NCI-H1930 (cell line): Measurements from ENCODE around the gene BCL7C.
"Not testable (repeated sequence)": the region's sequence is repeated elsewhere in the genome, so short reads cannot be mapped to it uniquely, and the experiment has no call there.

Source experiments
- DNase-seq, 2 experiments: peaks; one replicate each; lab custom pipeline; 2025; lab: John Stamatoyannopoulos, UW

The BCL7C gene

GRCh38 chr16:30893744-30894539 lies at the start of gene BCL7C:
BCL7C (minus strand) TSS chr16:30894077; CDS start chr16:30893944, 133 bp downstream.
- peak; percentile 93 to 96 for DNase-seq

GRCh38 chr16:30942426-30942806 lies 48.5 kb upstream of the BCL7C start:
- DNase-seq: no peak

GRCh38 chr16:30941600-30942425 lies 47.9 kb upstream of the BCL7C start:
- DNase-seq: peak; percentile 52 to 63

GRCh38 chr16:30939571-30939970 lies 45.7 kb upstream of the BCL7C start:
- not testable (repeated sequence) for DNase-seq

GRCh38 chr16:30937692-30938091 lies 43.8 kb upstream of the BCL7C start:
- no peak for DNase-seq

- no peak for DNase-seq
These were observed 41.1 kb upstream of the BCL7C start for GRCh38 chr16:30934827-30935557.

- DNase-seq: no peak
These were observed 37.3 kb upstream of the BCL7C start for GRCh38 chr16:30931068-30931650.

GRCh38 chr16:30930160-30930571 lies 36.3 kb upstream of the BCL7C start:
- DNase-seq: no peak

- DNase-seq: no peak
These were observed 35.3 kb upstream of the BCL7C start for GRCh38 chr16:30929167-30929566.

GRCh38 chr16:30928390-30928789 lies 34.5 kb upstream of the BCL7C start:
- DNase-seq: no peak

GRCh38 chr16:30927789-30928378 lies 34.0 kb upstream of the BCL7C start:
- DNase-seq: peak; percentile 95 to 98

- no peak for DNase-seq
These were observed 33.3 kb upstream of the BCL7C start for GRCh38 chr16:30926937-30927788.

GRCh38 chr16:30925995-30926811 lies 32.3 kb upstream of the BCL7C start:
- DNase-seq: no peak

GRCh38 chr16:30925632-30925987 lies 31.7 kb upstream of the BCL7C start:
- no peak for DNase-seq

GRCh38 chr16:30924913-30925631 lies 31.2 kb upstream of the BCL7C start:
- no peak for DNase-seq

- no peak for DNase-seq
These were observed 30.4 kb upstream of the BCL7C start for GRCh38 chr16:30924076-30924912.

GRCh38 chr16:30923554-30924075 lies 29.7 kb upstream of the BCL7C start, which contains the start of gene FBXL19:
FBXL19 (plus strand) TSS chr16:30923572; CDS start chr16:30925755, 2,183 bp downstream.
- peak in 1 of 2 experiments; percentile 65 for DNase-seq
